ENCODE results near the gene OR2S2.

OR2S2 gene

DNA sequence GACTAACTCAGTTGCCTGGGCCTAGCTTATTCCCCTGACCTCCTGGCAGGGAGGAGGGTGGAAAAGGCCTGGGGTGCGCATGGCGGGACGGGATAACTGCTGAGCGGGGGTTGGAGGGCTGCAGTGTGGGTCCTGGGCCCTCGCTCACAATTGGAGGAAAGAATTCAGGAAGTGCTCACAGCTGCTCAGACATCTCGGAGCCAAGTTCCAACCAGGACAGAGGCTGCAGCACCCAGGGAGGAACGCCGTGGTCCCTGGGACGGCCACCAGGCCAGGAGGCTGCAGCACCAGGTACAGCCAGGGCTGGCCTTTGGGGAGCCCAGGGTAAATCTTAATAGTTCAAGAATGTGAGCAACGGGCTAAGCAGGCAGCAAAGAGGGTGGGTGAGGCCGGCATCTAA lies 48.7 kb downstream of the OR2S2 start, which contains the start of gene SPAAR:
Gene SPAAR (plus strand): TSS at position 217 of the 400 bp plus-strand sequence. CDS start 974 bp downstream, outside the sequence.
- DNase-seq (ENCODE audit: low spot score) = peak; percentile 77

DNA sequence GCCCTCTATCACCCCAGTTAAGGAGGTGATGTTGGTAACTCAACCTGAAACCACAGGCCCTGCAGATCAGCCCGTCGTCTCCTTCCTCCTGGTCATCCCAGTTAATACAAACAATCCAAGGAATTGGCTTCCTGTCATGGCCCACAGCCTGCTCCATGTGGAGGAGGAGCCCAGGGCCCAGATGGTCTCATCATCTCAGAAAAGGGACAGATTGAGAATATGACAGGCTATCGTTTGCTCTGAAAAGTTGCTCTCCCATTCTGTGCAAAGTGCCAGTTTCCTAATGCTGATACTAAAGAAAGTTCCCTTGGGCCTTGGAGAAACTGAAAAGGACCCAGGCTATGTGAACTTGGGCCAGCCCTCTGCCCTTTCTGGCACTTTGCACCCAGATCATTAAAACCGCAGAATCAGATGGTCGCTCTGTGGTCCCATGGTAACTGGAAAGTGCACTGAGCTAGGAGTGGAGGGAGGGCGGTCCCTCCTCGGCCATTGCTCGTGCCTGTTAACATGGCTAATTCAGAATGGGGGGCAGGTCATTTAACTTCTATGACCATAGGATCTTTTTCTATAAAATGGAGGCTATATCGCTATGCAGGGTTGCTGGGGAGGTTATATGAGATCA lies 49.3 kb downstream of the OR2S2 start:
- DNase-seq (ENCODE audit: low spot score) = no peak

DNA sequence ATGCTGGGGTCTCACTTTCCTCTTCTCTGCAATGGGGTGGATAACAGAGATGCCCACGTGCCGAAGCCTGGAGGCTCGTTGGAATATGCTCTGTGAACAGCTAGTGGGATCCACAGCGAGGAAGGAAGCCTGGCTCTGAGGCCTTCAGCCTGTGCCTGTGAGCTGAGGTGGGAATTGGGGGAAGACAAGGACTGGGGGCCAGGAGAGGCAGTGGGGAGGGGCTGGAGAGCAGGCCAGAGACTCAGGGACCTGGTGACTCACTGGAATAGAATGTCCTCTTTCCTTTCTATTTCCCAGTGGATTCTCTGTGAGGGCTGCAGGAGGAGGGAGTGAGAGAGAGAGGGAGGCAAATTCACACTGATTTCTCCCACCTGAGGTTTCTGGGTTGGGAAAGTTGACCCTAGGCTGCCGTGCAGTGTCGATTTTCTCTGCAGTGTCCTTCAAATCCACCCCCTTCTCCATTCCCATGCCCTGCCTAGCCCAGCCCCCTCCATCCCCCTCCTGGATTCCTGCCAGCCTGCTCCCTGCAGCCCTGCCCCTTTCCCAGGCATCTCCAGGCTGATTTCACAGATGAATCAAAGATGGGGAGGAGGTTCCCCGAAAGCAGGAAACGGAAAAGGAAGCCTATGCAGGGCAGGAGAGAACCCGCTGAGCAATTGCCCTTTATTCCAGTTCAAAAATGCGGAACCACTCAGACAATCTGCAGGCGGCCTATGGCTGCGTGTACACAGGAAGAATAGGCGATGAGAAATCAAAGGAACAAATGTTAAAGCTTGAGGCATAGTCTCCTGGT lies 50.0 kb downstream of the OR2S2 start:
- peak; percentile 97 for DNase-seq (ENCODE audit: low spot score)

Data from kidney capillary endothelial cell (primary cell).